ENCODE data around the gene CCDC6. TPM values are rescaled to one million over a fixed set of nuclear protein-coding genes. Genes with fewer than 3 reads are reported as not detected.

Gene CCDC6
- total RNA-seq, 1 donor from 2014 or later, result 61.5 TPM

GRCh38 chr10:59903871-59904270 is 2.5 kb downstream of the CCDC6 start:
- DNase-seq (ENCODE audit: low spot score), result no peak
- peaks cover 67% of the 10 kb centered on the region for H3K4me1 Mint-ChIP-seq (ENCODE audit: low read depth)
- H3K4me3 Mint-ChIP-seq (ENCODE audit: low read depth), result peak overlapping the region; percentile 94
- H3K27me3 Mint-ChIP-seq (ENCODE audit: low read depth), result no peaks in the 10 kb centered on the region
- peaks cover 50% of the 10 kb centered on the region for H3K36me3 Mint-ChIP-seq (ENCODE audit: low read depth)
- intact Hi-C loops (cut with micrococcal nuclease), result loop anchor here (10.0 kb wide), 1 partner anchor 1639 kb away; the partner anchor contains the start of genes CISD1 and IPMK
- H3K9me3 Mint-ChIP-seq, result no peaks in the 10 kb centered on the region
- H3K27ac Mint-ChIP-seq, result no peak overlapping the region

- H3K9me3 Mint-ChIP-seq, result no peaks in the 10 kb centered on the region
- no peak overlapping the region for H3K4me3 Mint-ChIP-seq (ENCODE audit: low read depth)
- H3K4me1 Mint-ChIP-seq (ENCODE audit: low read depth), result peaks cover 59% of the 10 kb centered on the region
- no peaks in the 10 kb centered on the region for H3K27me3 Mint-ChIP-seq (ENCODE audit: low read depth)
- intact Hi-C loops (cut with micrococcal nuclease), result loop anchor here (10.0 kb wide), 1 partner anchor 1637 kb away; the partner anchor contains the start of genes CISD1 and IPMK
- H3K27ac Mint-ChIP-seq, result no peak overlapping the region
- peaks cover 55% of the 10 kb centered on the region for H3K36me3 Mint-ChIP-seq (ENCODE audit: low read depth)
- DNase-seq (ENCODE audit: low spot score), result no peak
These were observed 4.3 kb downstream of the CCDC6 start for GRCh38 chr10:59902016-59902415.

GRCh38 chr10:59901470-59901869 is 4.9 kb downstream of the CCDC6 start:
- no peak overlapping the region for H3K4me3 Mint-ChIP-seq (ENCODE audit: low read depth)
- H3K36me3 Mint-ChIP-seq (ENCODE audit: low read depth), result peaks cover 55% of the 10 kb centered on the region
- H3K4me1 Mint-ChIP-seq (ENCODE audit: low read depth), result peaks cover 56% of the 10 kb centered on the region
- intact Hi-C loops (cut with micrococcal nuclease), result loop anchor here (10.0 kb wide), 1 partner anchor 1637 kb away; the partner anchor contains the start of genes CISD1 and IPMK
- no peaks in the 10 kb centered on the region for H3K9me3 Mint-ChIP-seq
- DNase-seq (ENCODE audit: low spot score), result no peak
- no peaks in the 10 kb centered on the region for H3K27me3 Mint-ChIP-seq (ENCODE audit: low read depth)
- no peak overlapping the region for H3K27ac Mint-ChIP-seq

- Mint-ChIP-seq H3K27ac (no peak overlapping the region), H3K4me3 (ENCODE audit: low read depth) (no peak overlapping the region), H3K9me3 (no peaks in the 10 kb centered on the region), H3K36me3 (ENCODE audit: low read depth) (peaks cover 52% of the 10 kb centered on the region), H3K4me1 (ENCODE audit: low read depth) (peaks cover 60% of the 10 kb centered on the region), H3K27me3 (ENCODE audit: low read depth) (no peaks in the 10 kb centered on the region)
- intact Hi-C loops (cut with micrococcal nuclease), result loop anchor here (10.0 kb wide), 1 partner anchor 1635 kb away; the partner anchor contains the start of genes CISD1 and IPMK
- DNase-seq (ENCODE audit: low spot score), result no peak
These were observed 6.2 kb downstream of the CCDC6 start for GRCh38 chr10:59900048-59900727.

- Mint-ChIP-seq H3K27ac (no peak overlapping the region), H3K4me1 (ENCODE audit: low read depth) (peaks cover 50% of the 10 kb centered on the region), H3K4me3 (ENCODE audit: low read depth) (no peak overlapping the region), H3K27me3 (ENCODE audit: low read depth) (no peaks in the 10 kb centered on the region), H3K36me3 (ENCODE audit: low read depth) (peaks cover 35% of the 10 kb centered on the region), H3K9me3 (no peaks in the 10 kb centered on the region)
- DNase-seq (ENCODE audit: low spot score), result no peak
- intact Hi-C loops (cut with micrococcal nuclease), result loop anchor here (1.0 kb wide), 1 partner anchor 10 kb away; no protein-coding TSS in a partner anchor
These were observed 8.1 kb downstream of the CCDC6 start for GRCh38 chr10:59898125-59898835.

GRCh38 chr10:59896191-59896590 is 10.2 kb downstream of the CCDC6 start:
- no peak overlapping the region for H3K27ac Mint-ChIP-seq
- peaks cover 24% of the 10 kb centered on the region for H3K36me3 Mint-ChIP-seq (ENCODE audit: low read depth)
- intact Hi-C loops (cut with micrococcal nuclease), result no loop called here

GRCh38 chr10:59895629-59896116 is 10.7 kb downstream of the CCDC6 start:
- peaks cover 51% of the 10 kb centered on the region for H3K4me1 Mint-ChIP-seq (ENCODE audit: low read depth)
- no peak for DNase-seq (ENCODE audit: low spot score)
- intact Hi-C loops (cut with micrococcal nuclease), result no loop called here
- H3K36me3 Mint-ChIP-seq (ENCODE audit: low read depth), result peaks cover 22% of the 10 kb centered on the region
- no peaks in the 10 kb centered on the region for H3K9me3 Mint-ChIP-seq
- no peak overlapping the region for H3K4me3 Mint-ChIP-seq (ENCODE audit: low read depth)
- no peak overlapping the region for H3K27ac Mint-ChIP-seq
- no peaks in the 10 kb centered on the region for H3K27me3 Mint-ChIP-seq (ENCODE audit: low read depth)

More at GRCh38 chr10:59896191-59896590, 10.2 kb downstream of the CCDC6 start:
- peaks cover 52% of the 10 kb centered on the region for H3K4me1 Mint-ChIP-seq (ENCODE audit: low read depth)
- H3K9me3 Mint-ChIP-seq, result no peaks in the 10 kb centered on the region
- no peak for DNase-seq (ENCODE audit: low spot score)
- H3K4me3 Mint-ChIP-seq (ENCODE audit: low read depth), result no peak overlapping the region
- H3K27me3 Mint-ChIP-seq (ENCODE audit: low read depth), result no peaks in the 10 kb centered on the region

- H3K9me3 Mint-ChIP-seq, result no peaks in the 10 kb centered on the region
- H3K27me3 Mint-ChIP-seq (ENCODE audit: low read depth), result no peaks in the 10 kb centered on the region
- DNase-seq (ENCODE audit: low spot score), result no peak
- H3K4me1 Mint-ChIP-seq (ENCODE audit: low read depth), result peaks cover 45% of the 10 kb centered on the region
- H3K27ac Mint-ChIP-seq, result no peak overlapping the region
- intact Hi-C loops (cut with micrococcal nuclease), result no loop called here
- H3K4me3 Mint-ChIP-seq (ENCODE audit: low read depth), result no peak overlapping the region
- H3K36me3 Mint-ChIP-seq (ENCODE audit: low read depth), result peaks cover 25% of the 10 kb centered on the region
These were observed 12.2 kb downstream of the CCDC6 start for GRCh38 chr10:59894114-59894513.

- no peaks in the 10 kb centered on the region for H3K27me3 Mint-ChIP-seq (ENCODE audit: low read depth)
- intact Hi-C loops (cut with micrococcal nuclease), result no loop called here
- no peak for DNase-seq (ENCODE audit: low spot score)
- H3K27ac Mint-ChIP-seq, result no peak overlapping the region
- no peaks in the 10 kb centered on the region for H3K9me3 Mint-ChIP-seq
- H3K4me1 Mint-ChIP-seq (ENCODE audit: low read depth), result peaks cover 49% of the 10 kb centered on the region
- H3K36me3 Mint-ChIP-seq (ENCODE audit: low read depth), result peaks cover 27% of the 10 kb centered on the region
- H3K4me3 Mint-ChIP-seq (ENCODE audit: low read depth), result no peak overlapping the region
These were observed 13.7 kb downstream of the CCDC6 start for GRCh38 chr10:59892697-59893096.

- intact Hi-C loops (cut with micrococcal nuclease), result no loop called here
- Mint-ChIP-seq H3K27me3 (ENCODE audit: low read depth) (no peaks in the 10 kb centered on the region), H3K27ac (no peak overlapping the region), H3K36me3 (ENCODE audit: low read depth) (peaks cover 32% of the 10 kb centered on the region), H3K9me3 (no peaks in the 10 kb centered on the region), H3K4me3 (ENCODE audit: low read depth) (no peak overlapping the region), H3K4me1 (ENCODE audit: low read depth) (peaks cover 52% of the 10 kb centered on the region)
- no peak for DNase-seq (ENCODE audit: low spot score)
These were observed 14.4 kb downstream of the CCDC6 start for GRCh38 chr10:59891936-59892335.

- H3K27ac Mint-ChIP-seq, result no peak overlapping the region
- H3K4me1 Mint-ChIP-seq (ENCODE audit: low read depth), result peaks cover 57% of the 10 kb centered on the region
- H3K9me3 Mint-ChIP-seq, result no peaks in the 10 kb centered on the region
- H3K36me3 Mint-ChIP-seq (ENCODE audit: low read depth), result peaks cover 37% of the 10 kb centered on the region
- intact Hi-C loops (cut with micrococcal nuclease), result no loop called here
- no peak overlapping the region for H3K4me3 Mint-ChIP-seq (ENCODE audit: low read depth)
- H3K27me3 Mint-ChIP-seq (ENCODE audit: low read depth), result no peaks in the 10 kb centered on the region
- no peak for DNase-seq (ENCODE audit: low spot score)
These were observed 15.0 kb downstream of the CCDC6 start for GRCh38 chr10:59891349-59891748.

- no peaks in the 10 kb centered on the region for H3K9me3 Mint-ChIP-seq
- H3K4me3 Mint-ChIP-seq (ENCODE audit: low read depth), result no peak overlapping the region
- H3K36me3 Mint-ChIP-seq (ENCODE audit: low read depth), result peaks cover 52% of the 10 kb centered on the region
- intact Hi-C loops (cut with micrococcal nuclease), result loop anchor here (1.0 to 10.0 kb wide), 2 partner anchors 9 to 886 kb away; partner anchors contain the start of gene CDK1
- no peak for DNase-seq (ENCODE audit: low spot score)
- H3K4me1 Mint-ChIP-seq (ENCODE audit: low read depth), result peaks cover 72% of the 10 kb centered on the region
- H3K27ac Mint-ChIP-seq, result no peak overlapping the region
- no peaks in the 10 kb centered on the region for H3K27me3 Mint-ChIP-seq (ENCODE audit: low read depth)
These were observed 17.4 kb downstream of the CCDC6 start for GRCh38 chr10:59888781-59889435.
